CD14-positive monocyte (primary cell): Measurements from ENCODE around the gene LRP1-AS. TPM values are rescaled to one million over a fixed set of nuclear protein-coding genes. Genes with fewer than 3 reads are reported as not detected.

Source experiments
- DNase-seq, 3 donors: peaks; one replicate each; pipeline ENCODE4 v3.0.0-alpha.2; 2011 to 2022
- H2AFZ ChIP-seq: 2 replicates; pipeline ENCODE4 v1.6.0; 2012; ENCODE audit warnings: mild to moderate bottlenecking, low read depth, low read length, inconsistent platforms; ENCODE audit not compliant: insufficient read depth, poor library complexity, severe bottlenecking
- H3K27ac ChIP-seq, 2 donors: 1 replicate in 1 of 2; 2 replicates in 1 of 2; pipeline ENCODE4 v1.5.1; 2012 to 2013; ENCODE audit warnings: low read length in 2 of 2, control low read depth in 1 of 2, inconsistent platforms in 1 of 2, low read depth in 1 of 2, mild to moderate bottlenecking in 1 of 2
- H3K27me3 ChIP-seq, 2 donors: one replicate each; pipeline versions ENCODE4 v1.6.0 to v1.6.1; 2011 to 2013; ENCODE audit warnings: low read length in 2 of 2; ENCODE audit not compliant: control insufficient read depth in 2 of 2, insufficient read depth in 2 of 2
- H3K36me3 ChIP-seq, 2 donors: replicated peaks in 1 of 2; 1 replicate in 1 of 2; 2 replicates in 1 of 2; pipeline versions ENCODE4 v1.5.1 to v1.6.1; 2012 to 2013; ENCODE audit warnings: low read length in 2 of 2, control low read depth in 1 of 2, inconsistent platforms in 1 of 2, mild to moderate bottlenecking in 1 of 2; ENCODE audit not compliant: insufficient read depth in 2 of 2, control insufficient read depth in 1 of 2
- H3K4me1 ChIP-seq, 2 donors: 1 replicate in 1 of 2; 2 replicates in 1 of 2; pipeline versions ENCODE4 v1.5.1 to v1.6.1; 2012 to 2013; ENCODE audit warnings: low read length in 2 of 2, control low read depth in 1 of 2, inconsistent platforms in 1 of 2, mild to moderate bottlenecking in 1 of 2, moderate library complexity in 1 of 2; ENCODE audit not compliant: insufficient read depth in 2 of 2, control insufficient read depth in 1 of 2
- H3K4me2 ChIP-seq: replicated peaks from 2 replicates; pipeline ENCODE3; 2012; ENCODE audit warnings: low read length, moderate library complexity, mild to moderate bottlenecking; ENCODE audit not compliant: poor library complexity, severe bottlenecking; ENCODE audit errors: extremely low read depth
- H3K4me3 ChIP-seq, 3 experiments: fragments of 200-600 bp in 1 of 3; sonication (generic) in 1 of 3; replicated peaks in 1 of 3; 1 replicate in 2 of 3; 2 replicates in 1 of 3; pipeline ENCODE4 v1.5.1; 2011 to 2013; ENCODE audit warnings: low read length in 3 of 3, mild to moderate bottlenecking in 3 of 3, control low read depth in 2 of 3, low read depth in 2 of 3, inconsistent platforms in 1 of 3, moderate library complexity in 1 of 3
- H3K79me2 ChIP-seq: 2 replicates; pipeline ENCODE4 v1.6.0; 2012; ENCODE audit warnings: mild to moderate bottlenecking, control low read depth, inconsistent platforms, low read length, moderate library complexity; ENCODE audit not compliant: insufficient read depth
- H3K9ac ChIP-seq: 2 replicates; pipeline ENCODE4 v1.6.0; 2017; ENCODE audit warnings: low read length, mild to moderate bottlenecking; ENCODE audit not compliant: insufficient read depth, poor library complexity, severe bottlenecking
- H3K9me3 ChIP-seq, 2 donors: replicated peaks in 1 of 2; 1 replicate in 1 of 2; 2 replicates in 1 of 2; pipeline versions ENCODE4 v1.5.1 to v1.6.1; 2012 to 2013; ENCODE audit warnings: low read length in 2 of 2, control low read depth in 1 of 2; ENCODE audit not compliant: control insufficient read depth in 1 of 2, insufficient read depth in 1 of 2
- H4K20me1 ChIP-seq: 2 replicates; pipeline ENCODE4 v1.6.0; 2012; ENCODE audit warnings: mild to moderate bottlenecking, low read length, control low read depth, moderate library complexity; ENCODE audit not compliant: insufficient read depth
- H3K27ac Mint-ChIP-seq, 7 donors: one replicate each; pipeline ENCODE4 v1.8.0; 2020; ENCODE audit warnings: mild to moderate bottlenecking in 7 of 7, mixed read lengths in 7 of 7, moderate library complexity in 6 of 7, inconsistent platforms in 2 of 7
- H3K27me3 Mint-ChIP-seq, 3 donors: one replicate each; pipeline ENCODE4 v1.8.0; 2021 to 2022; ENCODE audit warnings: low read depth in 3 of 3, mild to moderate bottlenecking in 3 of 3, mixed read lengths in 3 of 3, moderate library complexity in 3 of 3, inconsistent platforms in 1 of 3
- H3K36me3 Mint-ChIP-seq, 2 donors: one replicate each; pipeline ENCODE4 v1.8.0; 2020; ENCODE audit warnings: mixed read lengths in 2 of 2, inconsistent platforms in 1 of 2, mild to moderate bottlenecking in 1 of 2
- H3K4me1 Mint-ChIP-seq: one replicate; pipeline ENCODE4 v1.8.0; 2020; ENCODE audit warnings: mild to moderate bottlenecking, mixed read lengths
- H3K4me3 Mint-ChIP-seq, 2 donors: one replicate each; pipeline ENCODE4 v1.8.0; 2020; ENCODE audit warnings: mild to moderate bottlenecking in 2 of 2, mixed read lengths in 2 of 2, moderate library complexity in 1 of 2
- H3K9me3 Mint-ChIP-seq, 7 donors: one replicate each; pipeline ENCODE4 v1.8.0; 2020 to 2022; ENCODE audit warnings: mixed read lengths in 7 of 7, mild to moderate bottlenecking in 6 of 7, moderate library complexity in 6 of 7, inconsistent platforms in 2 of 7
- WGBS: methylation state at CpG from one replicate; pipeline ENCODE4 v1.1.5; 2013; ENCODE audit warnings: missing lambda C conversion rate; ENCODE audit not compliant: insufficient coverage; 5-methylcytosine and 5-hydroxymethylcytosine counted together
- intact Hi-C, 2 donors: fragments of 100-400 bp; cut with micrococcal nuclease; formaldehyde crosslinking; loops; one replicate each; pipeline versions ENCODE4 v1.15.0 to v1.15.1; 2023
- polyA plus RNA-seq, 3 donors: library from polyadenylated mRNA; depleted of rRNA in 1 of 3; unstranded in 2 of 3; stranded (reverse) in 1 of 3; fragments of 300-500 nt in 2 of 3; fragments of >200 nt in 1 of 3; fragmentation: Illumina TruSeq in 2 of 3; gene quantifications; 1 replicate in 2 of 3; 2 replicates in 1 of 3; pipeline ENCODE4 v1.2.3, GENCODE V29; 2012 to 2021
- TF ChIP-seq, protein P1 (sequence below): fragments of 200-600 bp; IDR thresholded peaks from one replicate; pipeline ENCODE4 v1.8.0; 2022; ENCODE audit warnings: antibody characterized with exemption, mild to moderate bottlenecking

The LRP1-AS gene
- polyA plus RNA-seq, 3 donors: 0.35 to 1.5 TPM; not detected in 1

DNA sequence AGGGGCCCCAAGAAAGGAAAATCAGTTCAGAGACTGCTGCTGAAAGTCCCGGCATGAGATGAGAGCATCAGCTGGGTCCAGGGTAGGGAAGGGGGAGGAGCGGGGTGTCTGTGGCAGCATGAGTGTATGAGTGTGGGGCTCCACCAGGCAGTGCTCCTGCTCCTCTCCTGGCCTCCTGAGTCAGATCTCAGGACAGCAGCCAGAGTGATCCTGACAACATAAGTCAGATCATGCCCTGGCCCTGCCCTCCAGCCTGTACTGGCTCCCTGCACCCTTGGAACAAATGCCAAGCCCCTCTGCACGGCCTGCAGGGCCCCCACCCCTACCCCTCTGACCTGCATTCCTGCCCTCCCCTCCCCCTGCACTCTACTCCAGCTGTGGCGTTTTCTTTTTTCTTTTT lies 24.2 kb upstream of the LRP1-AS start:
- Mint-ChIP-seq H3K4me1 (peaks cover 15% of the 10 kb centered on the region), H3K4me3 (no peak overlapping the region), H3K27me3 (peaks cover 3 to 4% (median 4%) of the 10 kb centered on the region in 3 donors), H3K9me3 (peaks cover 0 to 4% (median 0%) of the 10 kb centered on the region in 7 donors), H3K36me3 (peaks cover 96 to 100% of the 10 kb centered on the region in 2 donors), H3K27ac (peak overlapping the region in 2 of 7 donors; percentile 54 to 76)
- TF ChIP-seq, protein P1, sequence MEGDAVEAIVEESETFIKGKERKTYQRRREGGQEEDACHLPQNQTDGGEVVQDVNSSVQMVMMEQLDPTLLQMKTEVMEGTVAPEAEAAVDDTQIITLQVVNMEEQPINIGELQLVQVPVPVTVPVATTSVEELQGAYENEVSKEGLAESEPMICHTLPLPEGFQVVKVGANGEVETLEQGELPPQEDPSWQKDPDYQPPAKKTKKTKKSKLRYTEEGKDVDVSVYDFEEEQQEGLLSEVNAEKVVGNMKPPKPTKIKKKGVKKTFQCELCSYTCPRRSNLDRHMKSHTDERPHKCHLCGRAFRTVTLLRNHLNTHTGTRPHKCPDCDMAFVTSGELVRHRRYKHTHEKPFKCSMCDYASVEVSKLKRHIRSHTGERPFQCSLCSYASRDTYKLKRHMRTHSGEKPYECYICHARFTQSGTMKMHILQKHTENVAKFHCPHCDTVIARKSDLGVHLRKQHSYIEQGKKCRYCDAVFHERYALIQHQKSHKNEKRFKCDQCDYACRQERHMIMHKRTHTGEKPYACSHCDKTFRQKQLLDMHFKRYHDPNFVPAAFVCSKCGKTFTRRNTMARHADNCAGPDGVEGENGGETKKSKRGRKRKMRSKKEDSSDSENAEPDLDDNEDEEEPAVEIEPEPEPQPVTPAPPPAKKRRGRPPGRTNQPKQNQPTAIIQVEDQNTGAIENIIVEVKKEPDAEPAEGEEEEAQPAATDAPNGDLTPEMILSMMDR: no peak
- intact Hi-C loops: loop anchor here in 1 of 2 donors (5.0 kb wide), 1 partner anchor 49 kb away; no protein-coding TSS in a partner anchor
- Histone ChIP-seq H3K79me2 (no peaks in the 10 kb centered on the region), H4K20me1 (peaks cover 97% of the 10 kb centered on the region), H3K9me3 (no peaks in the 10 kb centered on the region), H3K4me2 (no peak overlapping the region), H3K4me3 (no peak overlapping the region), H3K4me1 (peaks cover 0 to 2% of the 10 kb centered on the region in 2 donors), H3K9ac (no peak overlapping the region), H3K36me3 (peaks cover 92 to 98% of the 10 kb centered on the region in 2 donors), H2AFZ (no peak overlapping the region), H3K27ac (no peak overlapping the region), H3K27me3 (no peaks in the 10 kb centered on the region)
- WGBS: 91% methylated on average over 4 of the region's 4 CpGs
- no peak for DNase-seq

DNA sequence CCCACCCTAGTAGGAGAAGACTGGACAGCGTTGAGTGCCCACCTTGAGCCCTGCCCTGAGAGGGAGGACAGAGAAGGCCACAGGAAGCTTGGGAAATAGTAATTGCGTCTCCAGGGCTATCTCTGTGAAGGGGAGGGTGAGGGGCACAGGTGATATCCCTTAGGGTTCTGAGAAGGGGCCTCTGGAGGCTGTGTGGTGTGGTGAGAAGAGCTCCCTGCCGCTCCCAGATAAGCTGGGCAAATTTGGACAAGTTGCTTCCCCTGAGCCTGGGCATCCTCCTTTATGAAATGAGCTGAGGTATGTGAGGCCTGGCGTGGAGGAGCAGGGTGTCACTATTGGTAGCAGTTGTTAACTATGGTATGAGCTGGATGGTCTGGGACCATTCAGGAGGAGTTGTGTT lies 23.5 kb upstream of the LRP1-AS start:
- DNase-seq: no peak
- H3K9ac ChIP-seq: no peak overlapping the region
- H3K4me3 ChIP-seq: no peak overlapping the region
- Mint-ChIP-seq H3K27me3 (peaks cover 3 to 7% (median 4%) of the 10 kb centered on the region in 3 donors), H3K9me3 (peaks cover 0 to 4% (median 0%) of the 10 kb centered on the region in 7 donors), H3K4me3 (no peak overlapping the region), H3K4me1 (peaks cover 22% of the 10 kb centered on the region), H3K36me3 (peaks cover 96 to 100% of the 10 kb centered on the region in 2 donors), H3K27ac (peak overlapping the region in 2 of 7 donors; percentile 15 to 76)
- no peaks in the 10 kb centered on the region for H3K79me2 ChIP-seq
- peaks cover 92 to 98% of the 10 kb centered on the region in 2 donors for H3K36me3 ChIP-seq
- no peak overlapping the region for H2AFZ ChIP-seq
- intact Hi-C loops: loop anchor here in 1 of 2 donors (5.0 kb wide), 1 partner anchor 49 kb away; no protein-coding TSS in a partner anchor
- TF ChIP-seq, protein P1: no peak
- peaks cover 97% of the 10 kb centered on the region for H4K20me1 ChIP-seq
- H3K27ac ChIP-seq: no peak overlapping the region
- peaks cover 0 to 8% of the 10 kb centered on the region in 2 donors for H3K4me1 ChIP-seq
- H3K9me3 ChIP-seq: no peaks in the 10 kb centered on the region
- no peaks in the 10 kb centered on the region for H3K27me3 ChIP-seq
- WGBS: 81% methylated on average over 3 of the region's 4 CpGs
- no peak overlapping the region for H3K4me2 ChIP-seq
